HT1080 (cell line): Measurements from ENCODE around the gene LCTL. TPM values are rescaled to one million over a fixed set of nuclear protein-coding genes. Genes with fewer than 3 reads are reported as not detected.
A peak's percentile ranks its signal among the peaks of the same experiment; 100 is the strongest.

ENCODE experiments used
- DNase-seq: peaks from one replicate; pipeline ENCODE4 v3.0.0-alpha.2; 2015; ENCODE audit warnings: low read depth
- total RNA-seq: library from RNA; depleted of rRNA; stranded (reverse); fragments of >200 nt; shearing (Covaris generic); gene quantifications from 2 replicates; pipeline ENCODE4 v1.2.3, GENCODE V29; 2014

LCTL gene
- total RNA-seq, 1 experiment from 2014 or later, result 14.5 TPM

- DNase-seq, result peak; percentile 62
These were observed 1.2 kb upstream of the LCTL start for GRCh38 chr15:66566963-66567531.

- DNase-seq, result no peak
These were observed 607 bp downstream of the LCTL start for GRCh38 chr15:66565141-66565641.

- no peak for DNase-seq
These were observed 1.4 kb downstream of the LCTL start for GRCh38 chr15:66564136-66565041.

GRCh38 chr15:66563566-66564110 is 2.2 kb downstream of the LCTL start:
- no peak for DNase-seq

GRCh38 chr15:66563126-66563525 is 2.7 kb downstream of the LCTL start:
- no peak for DNase-seq

- no peak for DNase-seq
These were observed 4.8 kb downstream of the LCTL start for GRCh38 chr15:66560856-66561525.

- no peak for DNase-seq
These were observed 7.5 kb downstream of the LCTL start for GRCh38 chr15:66558271-66558670.

GRCh38 chr15:66555685-66556084 is 10.1 kb downstream of the LCTL start:
- no peak for DNase-seq

- no peak for DNase-seq
These were observed 20.5 kb downstream of the LCTL start for GRCh38 chr15:66545255-66545654.

- DNase-seq, result no peak
These were observed 22.9 kb downstream of the LCTL start for GRCh38 chr15:66542896-66543295.

- DNase-seq, result no peak
These were observed 30.7 kb downstream of the LCTL start for GRCh38 chr15:66535056-66535455.

- no peak for DNase-seq
These were observed 41.0 kb downstream of the LCTL start for GRCh38 chr15:66524838-66525237.

GRCh38 chr15:66523926-66524325 is 41.9 kb downstream of the LCTL start:
- DNase-seq, result no peak

- DNase-seq, result peak; percentile 84
These were observed 49.9 kb downstream of the LCTL start for GRCh38 chr15:66515901-66516322.

- DNase-seq, result no peak
These were observed 51.2 kb downstream of the LCTL start for GRCh38 chr15:66514586-66514985.

GRCh38 chr15:66508293-66508883 is 57.4 kb downstream of the LCTL start:
- DNase-seq, result no peak

- no peak for DNase-seq
These were observed 60.0 kb downstream of the LCTL start for GRCh38 chr15:66505818-66506217.

GRCh38 chr15:66505430-66505811 is 60.4 kb downstream of the LCTL start:
- no peak for DNase-seq

- peak; percentile 86 for DNase-seq
These were observed 61.0 kb downstream of the LCTL start, which contains the start of the genes RPL4 and ZWILCH for GRCh38 chr15:66504563-66505429. Gene RPL4, minus strand, starts transcription at chr15:66504855. Its CDS starts 65 bp downstream, at chr15:66504790. Gene ZWILCH, plus strand, starts transcription at chr15:66505326. Its CDS starts 13 bp downstream, at chr15:66505339.
